ENCODE measurements around the gene TUG1. TPM values are rescaled to one million over a fixed set of nuclear protein-coding genes. Genes with fewer than 3 reads are reported as not detected.

TUG1 gene
- total RNA-seq, 1 donor from 2014 or later = 85.2 TPM

DNA sequence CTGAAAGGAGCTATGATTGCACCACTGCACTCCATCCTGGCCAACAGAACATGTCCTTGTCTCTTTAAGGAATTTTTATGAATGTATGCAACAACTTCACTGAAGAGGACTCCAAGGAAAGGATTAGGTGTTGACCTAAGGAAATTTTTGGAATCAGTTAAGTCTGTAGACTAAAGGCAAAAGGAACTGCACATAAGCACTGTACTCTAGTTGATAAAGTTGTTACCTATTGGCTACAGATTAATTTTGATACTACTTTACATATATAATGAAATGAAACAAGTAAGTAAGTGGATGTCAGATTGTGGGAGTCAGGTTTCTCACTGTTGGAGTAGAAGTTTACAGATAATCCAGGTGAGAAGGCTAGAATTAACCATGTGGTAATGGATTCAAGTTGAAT lies 36.5 kb downstream of the TUG1 start:
- DNase-seq = no peak

DNA sequence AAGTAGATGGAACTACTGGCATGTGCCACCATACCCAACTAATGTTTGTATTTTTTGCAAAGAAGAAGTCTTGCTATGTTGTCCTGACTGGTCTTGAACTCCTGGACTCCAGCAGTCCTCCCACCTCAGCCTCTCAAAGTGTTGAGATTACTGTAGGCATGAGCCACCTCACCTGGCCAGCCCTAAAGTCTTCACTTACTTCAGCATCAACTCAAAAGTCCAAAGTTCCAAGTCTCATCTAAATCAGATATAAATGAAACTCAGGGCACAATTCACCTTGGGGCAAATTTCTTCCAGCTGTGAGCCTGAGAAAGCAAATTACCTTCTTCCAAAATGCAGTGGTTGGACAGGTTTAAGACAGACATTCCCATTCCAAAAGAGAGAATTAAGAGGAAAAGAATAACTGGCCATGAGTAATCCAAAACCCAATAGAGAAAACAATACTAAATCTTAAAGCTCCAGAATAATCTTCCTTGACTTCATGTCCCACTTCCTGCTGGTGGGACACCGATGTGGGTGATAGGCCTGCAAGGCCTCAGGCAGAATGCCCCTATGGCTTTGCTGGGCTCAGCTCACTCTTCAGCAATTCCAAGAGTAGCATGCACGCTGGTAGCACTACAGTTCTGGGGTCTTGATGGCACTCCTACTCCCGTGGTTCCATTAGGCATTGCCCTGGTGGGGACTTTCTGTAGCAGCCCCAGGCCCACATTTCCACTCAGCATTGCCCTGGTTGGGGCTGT lies 50.3 kb downstream of the TUG1 start:
- no peak for DNase-seq

DNA sequence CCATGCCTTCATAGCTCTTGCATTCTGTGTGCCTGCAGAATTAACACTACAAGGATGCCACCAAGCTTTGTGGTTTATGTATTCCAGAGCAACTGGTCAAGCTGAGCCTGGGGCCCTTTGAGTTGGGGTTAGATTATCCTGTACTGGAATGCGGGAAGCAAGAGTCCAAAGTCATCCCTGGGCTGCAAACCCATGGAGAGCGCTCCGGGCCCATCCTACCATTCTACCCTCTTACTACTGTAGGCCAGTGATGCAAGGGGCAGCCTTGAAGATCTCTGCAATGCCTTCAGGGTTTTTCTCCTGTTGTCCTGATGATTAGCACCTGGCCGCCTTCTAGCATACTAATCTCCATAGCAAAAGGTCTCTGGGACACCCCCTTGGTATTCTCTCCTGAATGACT lies 51.3 kb downstream of the TUG1 start:
- no peak for DNase-seq

DNA sequence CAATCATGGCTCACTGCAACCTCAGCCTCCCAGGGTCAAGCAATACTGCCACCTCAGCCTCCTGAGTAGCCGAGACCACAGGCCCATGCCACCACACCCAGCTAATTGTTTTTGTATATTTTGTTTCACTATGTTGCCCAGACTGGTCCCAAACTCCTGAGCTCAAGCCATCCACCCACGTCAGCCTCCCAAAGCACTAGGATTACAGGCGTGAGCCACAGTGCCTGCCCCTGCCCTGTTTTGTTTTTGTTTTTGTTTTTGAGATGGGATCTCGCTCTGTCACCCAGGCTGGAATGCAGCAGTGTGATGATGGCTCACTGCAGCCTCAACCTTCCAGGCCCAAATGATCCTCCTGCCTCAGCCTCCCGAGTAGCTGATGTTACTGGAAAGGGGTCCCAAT lies 53.5 kb downstream of the TUG1 start:
- DNase-seq = no peak

Small RNA genes lying within 50 kb of the gene (small RNA-seq; reads per million reads assigned to genes)
- not detected for gene RF01892

Other genes with a start within 250 kb of the TUG1 start
- 20.7 TPM for gene MORC2, start 491 bp upstream of the TUG1 start, total RNA-seq
- gene SMTN, start 112.1 kb downstream of the TUG1 start, total RNA-seq = 9.8 TPM
- 13.9 TPM for gene SELENOM, start 138.3 kb downstream of the TUG1 start, total RNA-seq
- gene INPP5J, start 153.7 kb downstream of the TUG1 start, total RNA-seq = 0.78 TPM
- gene PLA2G3, start 171.2 kb downstream of the TUG1 start, total RNA-seq = not detected
- gene RNF185, start 190.9 kb downstream of the TUG1 start, total RNA-seq = 29.2 TPM
- gene LIMK2, start 243.0 kb downstream of the TUG1 start, total RNA-seq = 16.7 TPM